GM20000 (cell line): Measurements from ENCODE around the gene CYP2W1.

Experiments used
- DNase-seq: peaks from one replicate; pipeline ENCODE4 v3.0.0; 2012; ENCODE audit warnings: low spot score
- CTCF ChIP-seq: IDR thresholded peaks from 2 replicates; pipeline ENCODE4 v1.5.1; 2012; ENCODE audit warnings: mild to moderate bottlenecking, control low read depth; ENCODE audit errors: extremely low read depth, missing control alignments

Gene CYP2W1

DNA sequence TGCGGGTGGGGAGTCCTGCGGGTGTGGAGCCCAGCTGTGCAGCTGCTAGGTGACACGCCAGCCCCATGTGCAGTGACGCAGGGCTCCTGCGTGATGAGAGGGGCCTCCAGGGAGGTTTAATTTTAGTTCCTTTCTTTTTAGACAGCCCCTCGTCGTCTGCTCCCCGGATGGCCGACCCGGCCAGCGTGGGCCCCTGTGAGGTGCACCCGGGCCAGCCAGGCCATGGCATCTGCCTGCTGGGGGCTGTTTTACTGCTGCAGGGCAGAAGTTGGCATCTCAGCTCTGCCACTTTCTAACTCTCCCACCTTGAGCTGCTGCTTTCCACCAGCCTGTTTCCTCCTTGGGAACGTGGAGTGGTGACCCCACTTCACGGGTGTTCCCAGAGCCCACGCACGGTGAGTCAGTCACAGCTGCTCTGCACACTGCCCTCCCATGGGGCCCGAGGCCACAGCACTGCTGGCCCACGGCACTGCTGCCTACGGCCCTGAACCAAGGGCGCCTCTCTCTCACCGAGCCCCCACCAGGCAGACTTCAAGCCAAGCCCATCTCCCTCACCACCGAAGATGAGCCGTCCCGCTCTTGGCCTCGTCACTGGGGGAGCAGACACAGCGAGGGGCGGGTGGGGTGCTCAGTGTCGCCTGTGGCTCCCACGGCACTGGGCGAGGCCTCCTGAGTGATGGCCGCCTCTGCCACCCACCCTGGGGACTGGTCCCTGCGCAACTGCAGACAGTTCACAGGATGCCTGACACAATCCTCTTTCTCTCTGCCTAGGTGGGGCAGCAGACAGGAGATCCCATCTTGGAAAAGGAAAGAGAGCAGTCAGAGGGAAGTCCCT lies 21.3 kb downstream of the CYP2W1 start:
- DNase-seq: peak; percentile 64
- TF ChIP-seq CTCF: no peak

- no peak for TF ChIP-seq CTCF
- DNase-seq: no peak
Observed at GRCh38 chr7:1005303-1005702, 22.3 kb downstream of the CYP2W1 start.

DNA sequence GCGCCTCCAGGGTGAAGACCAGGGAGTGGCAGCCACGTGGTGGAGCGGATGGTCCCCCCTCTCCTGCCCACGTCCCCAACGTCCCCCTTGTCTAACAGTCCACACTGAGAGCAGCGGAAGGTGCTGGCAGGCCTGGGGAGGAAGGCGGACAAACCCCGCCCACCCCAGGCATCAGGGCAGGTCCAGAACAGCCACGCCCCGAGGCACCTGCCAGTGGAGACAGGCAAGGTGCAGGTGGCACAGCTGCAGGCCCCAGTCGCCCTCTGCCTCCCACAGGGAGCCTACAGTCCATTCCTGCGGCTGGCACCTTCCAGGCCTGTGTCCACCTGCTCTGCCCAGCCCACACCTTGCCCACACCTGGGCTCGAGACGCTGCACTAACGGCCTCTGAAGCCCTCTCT lies 24.9 kb downstream of the CYP2W1 start:
- no peak for TF ChIP-seq CTCF
- DNase-seq: no peak

- TF ChIP-seq CTCF: no peak
- DNase-seq: no peak
Observed at GRCh38 chr7:1008733-1009363, 25.9 kb downstream of the CYP2W1 start.

DNA sequence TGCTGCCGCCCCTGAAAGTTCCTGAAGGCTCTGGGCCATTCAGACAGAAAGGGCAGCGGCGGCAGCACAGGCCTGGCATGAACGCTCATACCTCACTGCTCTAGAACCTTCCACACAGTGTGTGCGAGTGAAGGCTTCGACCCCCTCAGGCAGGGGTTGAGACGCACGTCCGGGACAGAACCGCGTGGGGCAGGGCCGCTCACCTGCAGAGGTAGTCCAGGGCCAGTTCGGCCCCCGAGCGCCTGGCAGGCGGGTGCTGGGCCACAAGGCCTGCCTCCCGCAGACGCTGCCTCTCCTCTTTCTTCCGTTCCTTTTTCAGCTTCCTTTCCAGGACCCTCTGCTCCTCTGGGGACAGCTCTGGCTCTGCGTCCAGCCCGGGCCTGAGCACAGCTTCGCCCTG lies 26.8 kb downstream of the CYP2W1 start:
- DNase-seq: no peak
- TF ChIP-seq CTCF: no peak

DNA sequence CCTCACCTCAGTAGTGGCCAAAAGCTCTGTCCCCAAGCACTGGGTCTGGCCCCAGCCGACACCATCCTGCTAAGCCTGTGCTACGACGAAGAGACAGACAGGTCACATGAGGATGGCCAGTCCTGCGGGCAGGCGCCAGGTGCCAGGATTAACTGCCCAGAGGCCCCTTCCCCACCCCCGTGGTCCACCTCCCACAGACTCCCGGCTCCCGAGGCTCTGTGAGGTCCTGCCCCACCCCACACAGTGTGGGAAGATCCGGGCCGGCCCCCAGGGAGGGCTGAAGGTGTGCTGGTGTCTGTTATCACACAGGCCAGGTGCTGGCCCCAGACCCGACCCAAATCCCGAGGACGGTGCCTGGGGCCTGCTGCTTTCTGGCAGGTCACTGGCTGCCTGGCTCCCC lies 27.2 kb downstream of the CYP2W1 start:
- DNase-seq: no peak
- no peak for TF ChIP-seq CTCF

GRCh38 chr7:1011297-1012003 lies 28.5 kb downstream of the CYP2W1 start:
- DNase-seq: no peak
- TF ChIP-seq CTCF: no peak
